Right atrium auricular region (tissue), 2 donors: ENCODE data around the gene APOH. TPM values are rescaled to one million over a fixed set of nuclear protein-coding genes. Genes with fewer than 3 reads are reported as not detected.

Source experiments
- DNase-seq: peaks from one replicate; pipeline ENCODE4 v3.0.0-alpha.2; 2019; ENCODE audit warnings: low spot score
- H3K27ac ChIP-seq, 2 donors: fragments of 200-600 bp; sonication (generic); 1 replicate in 1 of 2; 2 replicates in 1 of 2; pipeline ENCODE4 v1.5.1; 2016 to 2019
- H3K27me3 ChIP-seq, 2 donors: fragments of 200-600 bp; sonication (generic); one replicate each; pipeline versions ENCODE4 v1.5.1 to v1.6.0; 2017 to 2019
- H3K36me3 ChIP-seq: fragments of 200-600 bp; sonication (generic); one replicate; pipeline ENCODE4 v1.5.1; 2016
- H3K4me1 ChIP-seq, 2 donors: fragments of 200-600 bp; sonication (generic); one replicate each; pipeline versions ENCODE4 v1.5.1 to v1.6.0; 2017 to 2019
- H3K4me3 ChIP-seq, 2 donors: fragments of 200-600 bp; sonication (generic); 1 replicate in 1 of 2; 2 replicates in 1 of 2; pipeline ENCODE4 v1.5.1; 2017 to 2019; ENCODE audit warnings: mild to moderate bottlenecking in 1 of 2, moderate library complexity in 1 of 2
- H3K9me3 ChIP-seq, 2 donors: fragments of 200-600 bp; sonication (generic); one replicate each; pipeline ENCODE4 v1.5.1; 2019
- total RNA-seq, 2 donors: library from RNA; depleted of rRNA; stranded (reverse); fragments of >200 nt; gene quantifications; one replicate each; pipeline ENCODE4 v1.1.0, GENCODE V29; 2016
- TF ChIP-seq, protein P1 (sequence below), 2 donors: fragments of 200-600 bp; sonication (generic); IDR thresholded peaks; one replicate each; pipeline ENCODE4 v1.5.1; 2019; ENCODE audit warnings: antibody characterized with exemption in 2 of 2

APOH gene
- total RNA-seq, 2 donors from 2014 or later = not detected

DNA sequence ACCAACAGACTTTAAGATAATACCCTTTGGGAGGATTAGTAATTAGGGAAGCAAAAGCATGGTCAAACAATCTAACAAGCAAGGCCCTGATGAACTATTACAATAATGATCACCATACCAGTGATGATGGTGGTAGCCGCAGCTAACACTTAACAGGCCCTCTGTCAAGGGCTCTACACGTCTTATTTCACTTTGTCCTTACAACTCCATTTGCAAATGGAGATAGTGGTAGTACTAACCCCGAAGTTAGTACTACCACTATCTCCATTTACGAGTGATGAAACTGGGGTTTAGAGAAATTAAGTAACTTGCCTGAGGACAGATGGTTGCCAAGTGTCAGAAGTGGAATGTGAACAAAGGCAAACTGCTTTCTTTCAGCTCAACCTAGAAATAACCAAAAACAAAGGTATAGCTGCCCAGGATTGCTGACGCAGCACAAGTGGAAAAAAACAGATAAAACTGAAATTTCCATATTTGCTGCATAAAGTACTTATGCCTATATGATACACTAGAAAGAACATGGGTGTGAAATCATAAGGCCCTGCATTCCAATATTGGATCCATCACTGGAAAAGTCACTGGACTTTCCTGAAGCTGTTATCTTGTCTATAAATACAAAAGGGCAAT lies 61.9 kb downstream of the APOH start:
- Histone ChIP-seq H3K36me3 (no peaks in the 10 kb centered on the region), H3K4me1 (no peaks in the 10 kb centered on the region), H3K4me3 (no peak overlapping the region), H3K27ac (no peak overlapping the region), H3K9me3 (no peaks in the 10 kb centered on the region), H3K27me3 (no peaks in the 10 kb centered on the region)
- TF ChIP-seq, protein P1, sequence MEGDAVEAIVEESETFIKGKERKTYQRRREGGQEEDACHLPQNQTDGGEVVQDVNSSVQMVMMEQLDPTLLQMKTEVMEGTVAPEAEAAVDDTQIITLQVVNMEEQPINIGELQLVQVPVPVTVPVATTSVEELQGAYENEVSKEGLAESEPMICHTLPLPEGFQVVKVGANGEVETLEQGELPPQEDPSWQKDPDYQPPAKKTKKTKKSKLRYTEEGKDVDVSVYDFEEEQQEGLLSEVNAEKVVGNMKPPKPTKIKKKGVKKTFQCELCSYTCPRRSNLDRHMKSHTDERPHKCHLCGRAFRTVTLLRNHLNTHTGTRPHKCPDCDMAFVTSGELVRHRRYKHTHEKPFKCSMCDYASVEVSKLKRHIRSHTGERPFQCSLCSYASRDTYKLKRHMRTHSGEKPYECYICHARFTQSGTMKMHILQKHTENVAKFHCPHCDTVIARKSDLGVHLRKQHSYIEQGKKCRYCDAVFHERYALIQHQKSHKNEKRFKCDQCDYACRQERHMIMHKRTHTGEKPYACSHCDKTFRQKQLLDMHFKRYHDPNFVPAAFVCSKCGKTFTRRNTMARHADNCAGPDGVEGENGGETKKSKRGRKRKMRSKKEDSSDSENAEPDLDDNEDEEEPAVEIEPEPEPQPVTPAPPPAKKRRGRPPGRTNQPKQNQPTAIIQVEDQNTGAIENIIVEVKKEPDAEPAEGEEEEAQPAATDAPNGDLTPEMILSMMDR (IDR thresholded peaks at IDR 0.05) = no peak
- no peak for DNase-seq

DNA sequence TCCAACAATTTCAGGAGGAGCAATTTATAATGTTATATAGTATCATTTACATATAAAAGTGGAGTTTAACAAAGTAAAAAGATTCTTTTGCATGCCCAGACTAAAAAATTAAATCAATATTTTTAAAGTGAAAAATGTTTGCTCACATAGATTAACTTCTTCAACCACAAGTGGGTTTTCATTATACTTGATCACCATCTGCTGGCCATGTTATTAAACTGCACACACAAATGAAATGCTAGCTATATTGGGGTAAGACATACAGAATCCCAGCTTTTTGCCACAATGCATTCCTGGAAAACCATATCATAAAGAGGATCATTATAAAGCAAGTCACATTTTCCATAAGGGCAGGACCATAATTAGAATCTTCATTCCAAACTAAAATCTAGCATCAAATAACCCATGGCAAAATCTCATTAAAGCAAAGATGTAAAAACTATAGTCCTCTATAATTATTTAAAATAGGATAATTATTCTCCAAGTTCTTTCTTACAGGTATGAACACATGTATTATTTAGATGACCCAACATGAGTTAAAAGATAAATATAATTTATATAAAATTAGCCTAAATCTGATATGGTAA lies 63.6 kb downstream of the APOH start:
- TF ChIP-seq, protein P1 (IDR thresholded peaks at IDR 0.05) = peak; percentile 63 to 79
- Histone ChIP-seq H3K27me3 (no peaks in the 10 kb centered on the region), H3K4me3 (no peak overlapping the region), H3K27ac (no peak overlapping the region), H3K4me1 (no peaks in the 10 kb centered on the region), H3K9me3 (no peaks in the 10 kb centered on the region), H3K36me3 (no peaks in the 10 kb centered on the region)
- no peak for DNase-seq

Other genes starting within 250 kb of the APOH start
- 10 to 100 TPM in 1 of 2 donors, 1 to 10 TPM in 1; 8.1 to 11.2 TPM for gene CEP112, start 37.3 kb downstream of the APOH start, total RNA-seq
- gene PRKCA, start 73.2 kb upstream of the APOH start, total RNA-seq = 1 to 10 TPM; 6.4 to 6.6 TPM